Urinary bladder (tissue), 4 donors: Measurements from ENCODE around the gene TMEM119. TPM values are rescaled to one million over a fixed set of nuclear protein-coding genes. Genes with fewer than 3 reads are reported as not detected.
A peak's percentile ranks its signal among the peaks of the same experiment; 100 is the strongest.

Experiments used
- DNase-seq: peaks from one replicate; pipeline ENCODE4 v3.0.0-alpha.2; 2015; ENCODE audit errors: extremely low spot score
- H3K27ac ChIP-seq: one replicate; pipeline ENCODE4 v1.5.1; 2013; ENCODE audit warnings: low read depth, mild to moderate bottlenecking, moderate library complexity
- H3K36me3 ChIP-seq: one replicate; pipeline ENCODE4 v1.6.1; 2013; ENCODE audit warnings: mild to moderate bottlenecking, moderate library complexity; ENCODE audit not compliant: insufficient read depth
- H3K4me1 ChIP-seq: one replicate; pipeline ENCODE4 v1.6.1; 2013; ENCODE audit warnings: mild to moderate bottlenecking, moderate library complexity; ENCODE audit not compliant: insufficient read depth
- H3K4me3 ChIP-seq: one replicate; pipeline ENCODE4 v1.5.1; 2013; ENCODE audit warnings: low read depth, low read length
- WGBS: extraction: QIAGEN DNeasy Blood & Tissue Kit; methylation state at CpG from one replicate; pipeline ENCODE4 v1.1.7; 2013; 5-methylcytosine and 5-hydroxymethylcytosine counted together
- polyA plus RNA-seq: library from polyadenylated mRNA; stranded (reverse); fragments of 200-250 nt; gene quantifications from one replicate; pipeline ENCODE4 v1.2.3, GENCODE V29; 2013
- total RNA-seq: library from RNA; depleted of rRNA; stranded (reverse); fragments of >200 nt; gene quantifications from one replicate; pipeline ENCODE4 v1.2.3, GENCODE V29; 2014
- donor health status: healthy with polysubstance abuse.
- donor health status: healthy.

The TMEM119 gene
- total and polyA plus RNA-seq, 2 donors: 29.4 to 62.4 TPM

GRCh38 chr12:108605000-108605689, 7.3 kb upstream of the TMEM119 start:
- no peaks in the 10 kb centered on the region for H3K36me3 ChIP-seq
- DNase-seq: no peak
- WGBS: 69% methylated on average over 3 of the region's 3 CpGs
- H3K27ac ChIP-seq: no peak overlapping the region
- H3K4me1 ChIP-seq: no peaks in the 10 kb centered on the region
- no peak overlapping the region for H3K4me3 ChIP-seq

- H3K4me3 ChIP-seq: no peak overlapping the region
- WGBS: 51% methylated on average over 14 of the region's 14 CpGs
- H3K4me1 ChIP-seq: no peaks in the 10 kb centered on the region
- no peaks in the 10 kb centered on the region for H3K36me3 ChIP-seq
- no peak for DNase-seq
- no peak overlapping the region for H3K27ac ChIP-seq
These were observed 6.5 kb upstream of the TMEM119 start for GRCh38 chr12:108604208-108604941.

- H3K27ac ChIP-seq: no peak overlapping the region
- DNase-seq: no peak
- no peak overlapping the region for H3K4me3 ChIP-seq
- WGBS: 85% methylated on average over 4 of the region's 4 CpGs
- no peaks in the 10 kb centered on the region for H3K4me1 ChIP-seq
- H3K36me3 ChIP-seq: no peaks in the 10 kb centered on the region
These were observed 5.9 kb upstream of the TMEM119 start for GRCh38 chr12:108603743-108604142.

- no peaks in the 10 kb centered on the region for H3K36me3 ChIP-seq
- no peak overlapping the region for H3K4me3 ChIP-seq
- H3K27ac ChIP-seq: no peak overlapping the region
- H3K4me1 ChIP-seq: no peaks in the 10 kb centered on the region
- 83% methylated on average over 15 of the region's 15 CpGs for WGBS
- no peak for DNase-seq
These were observed 5.3 kb upstream of the TMEM119 start for GRCh38 chr12:108602976-108603704.

GRCh38 chr12:108602209-108602705, 4.4 kb upstream of the TMEM119 start:
- Histone ChIP-seq H3K4me1 (no peaks in the 10 kb centered on the region), H3K4me3 (no peak overlapping the region), H3K27ac (no peak overlapping the region), H3K36me3 (no peaks in the 10 kb centered on the region)
- WGBS: 97% methylated on average over 9 of the region's 9 CpGs
- no peak for DNase-seq

GRCh38 chr12:108600702-108601007, 2.8 kb upstream of the TMEM119 start:
- DNase-seq: no peak
- Histone ChIP-seq H3K27ac (no peak overlapping the region), H3K4me3 (no peak overlapping the region), H3K36me3 (no peaks in the 10 kb centered on the region), H3K4me1 (no peaks in the 10 kb centered on the region)
- 61% methylated on average over 4 of the region's 4 CpGs for WGBS

- Histone ChIP-seq H3K4me1 (no peaks in the 10 kb centered on the region), H3K27ac (no peak overlapping the region), H3K36me3 (no peaks in the 10 kb centered on the region), H3K4me3 (no peak overlapping the region)
- 85% methylated on average over 10 of the region's 10 CpGs for WGBS
- DNase-seq: no peak
These were observed 2.2 kb upstream of the TMEM119 start for GRCh38 chr12:108599948-108600701.

- peak overlapping the region; percentile 54 for H3K27ac ChIP-seq
- H3K36me3 ChIP-seq: no peaks in the 10 kb centered on the region
- no peaks in the 10 kb centered on the region for H3K4me1 ChIP-seq
- 82% methylated on average over 6 of the region's 6 CpGs for WGBS
- DNase-seq: no peak
- no peak overlapping the region for H3K4me3 ChIP-seq
These were observed 1.7 kb upstream of the TMEM119 start for GRCh38 chr12:108599541-108599940.

GRCh38 chr12:108598553-108599250, 818 bp upstream of the TMEM119 start:
- WGBS: 91% methylated on average over 11 of the region's 11 CpGs
- Histone ChIP-seq H3K36me3 (no peaks in the 10 kb centered on the region), H3K4me3 (no peak overlapping the region), H3K27ac (peak overlapping the region; percentile 28), H3K4me1 (no peaks in the 10 kb centered on the region)
- DNase-seq: no peak

- WGBS: 36% methylated on average over 10 of the region's 10 CpGs
- no peak overlapping the region for H3K27ac ChIP-seq
- H3K4me1 ChIP-seq: no peaks in the 10 kb centered on the region
- no peak for DNase-seq
- no peaks in the 10 kb centered on the region for H3K36me3 ChIP-seq
- peak overlapping the region; percentile 49 for H3K4me3 ChIP-seq
These were observed 878 bp downstream of the TMEM119 start for GRCh38 chr12:108596854-108597558.

- 57% methylated on average over 17 of the region's 17 CpGs for WGBS
- no peaks in the 10 kb centered on the region for H3K36me3 ChIP-seq
- no peak for DNase-seq
- peak overlapping the region; percentile 28 for H3K27ac ChIP-seq
- H3K4me3 ChIP-seq: peak overlapping the region; percentile 9
- H3K4me1 ChIP-seq: no peaks in the 10 kb centered on the region
These were observed 1.9 kb downstream of the TMEM119 start for GRCh38 chr12:108595711-108596647.
